Measurements from ENCODE around the gene HOGA1.
"Not testable (repeated sequence)": the region's sequence is repeated elsewhere in the genome, so short reads cannot be mapped to it uniquely, and the experiment has no call there.

Gene HOGA1

GRCh38 chr10:97554336-97554735 lies 29.9 kb upstream of the HOGA1 start:
- not testable (repeated sequence) for DNase-seq (ENCODE audit: low read depth in 2 of 2, low spot score in 1 of 2)

- DNase-seq (ENCODE audit: low read depth in 2 of 2, low spot score in 1 of 2) = not testable (repeated sequence)
Observed at GRCh38 chr10:97555541-97555940, 28.6 kb upstream of the HOGA1 start.

- DNase-seq (ENCODE audit: low read depth in 2 of 2, low spot score in 1 of 2) = not testable (repeated sequence)
Observed at GRCh38 chr10:97560731-97561381, 23.3 kb upstream of the HOGA1 start.

- DNase-seq (ENCODE audit: low read depth in 2 of 2, low spot score in 1 of 2) = not testable (repeated sequence)
Observed at GRCh38 chr10:97561386-97562077, 22.7 kb upstream of the HOGA1 start.

- not testable (repeated sequence) for DNase-seq (ENCODE audit: low read depth in 2 of 2, low spot score in 1 of 2)
Observed at GRCh38 chr10:97562329-97562728, 21.9 kb upstream of the HOGA1 start.

- no peak for DNase-seq (ENCODE audit: low read depth in 2 of 2, low spot score in 1 of 2)
Observed at GRCh38 chr10:97563337-97563736, 20.9 kb upstream of the HOGA1 start.

- DNase-seq (ENCODE audit: low read depth in 2 of 2, low spot score in 1 of 2) = no peak
Observed at GRCh38 chr10:97564776-97565175, 19.4 kb upstream of the HOGA1 start.

- DNase-seq (ENCODE audit: low read depth in 2 of 2, low spot score in 1 of 2) = no peak
Observed at GRCh38 chr10:97566336-97566996, 17.7 kb upstream of the HOGA1 start.

GRCh38 chr10:97567891-97568290 lies 16.3 kb upstream of the HOGA1 start:
- no peak for DNase-seq (ENCODE audit: low read depth in 2 of 2, low spot score in 1 of 2)

- no peak for DNase-seq (ENCODE audit: low read depth in 2 of 2, low spot score in 1 of 2)
Observed at GRCh38 chr10:97570146-97570788, 13.9 kb upstream of the HOGA1 start.

GRCh38 chr10:97570789-97571471 lies 13.3 kb upstream of the HOGA1 start:
- no peak for DNase-seq (ENCODE audit: low read depth in 2 of 2, low spot score in 1 of 2)

- no peak for DNase-seq (ENCODE audit: low read depth in 2 of 2, low spot score in 1 of 2)
Observed at GRCh38 chr10:97571622-97572021, 12.6 kb upstream of the HOGA1 start.

GRCh38 chr10:97572214-97572989 lies 11.8 kb upstream of the HOGA1 start, which contains the start of gene ANKRD2:
Gene ANKRD2 (plus strand): TSS chr10:97572779. CDS start chr10:97572789, 10 bp downstream.
- no peak for DNase-seq (ENCODE audit: low read depth in 2 of 2, low spot score in 1 of 2)

- no peak for DNase-seq (ENCODE audit: low read depth in 2 of 2, low spot score in 1 of 2)
Observed at GRCh38 chr10:97573021-97573420, 11.2 kb upstream of the HOGA1 start.

GRCh38 chr10:97573672-97574071 lies 10.5 kb upstream of the HOGA1 start:
- DNase-seq (ENCODE audit: low read depth in 2 of 2, low spot score in 1 of 2) = no peak

GRCh38 chr10:97574374-97575126 lies 9.6 kb upstream of the HOGA1 start:
- DNase-seq (ENCODE audit: low read depth in 2 of 2, low spot score in 1 of 2) = no peak

GRCh38 chr10:97575127-97575668 lies 9.0 kb upstream of the HOGA1 start:
- no peak for DNase-seq (ENCODE audit: low read depth in 2 of 2, low spot score in 1 of 2)

GRCh38 chr10:97576487-97576886 lies 7.7 kb upstream of the HOGA1 start:
- not testable (repeated sequence) for DNase-seq (ENCODE audit: low read depth in 2 of 2, low spot score in 1 of 2)

- no peak for DNase-seq (ENCODE audit: low read depth in 2 of 2, low spot score in 1 of 2)
Observed at GRCh38 chr10:97577701-97578100, 6.5 kb upstream of the HOGA1 start.
